ENCODE results near the gene RALGAPA2.

DNA sequence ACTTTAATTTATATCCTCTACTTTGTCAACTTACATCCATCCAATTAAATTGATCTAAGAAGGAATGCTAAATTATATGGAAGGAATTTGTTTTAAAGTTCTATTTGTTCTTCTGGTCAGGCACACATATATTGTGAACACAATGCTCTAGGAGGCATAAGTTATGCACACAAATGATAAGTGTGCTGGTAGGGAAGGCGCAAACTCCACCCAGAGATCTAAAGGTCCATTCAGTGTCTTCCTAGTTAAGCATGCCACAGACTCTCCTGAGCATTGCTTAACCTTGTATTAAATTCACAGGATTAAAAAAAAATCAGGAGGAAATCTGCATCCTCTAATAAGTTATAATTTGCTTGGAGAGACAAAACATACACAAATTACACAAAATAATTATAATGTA, 127.3 kb downstream of the RALGAPA2 start:
- TF ChIP-seq, protein P1, sequence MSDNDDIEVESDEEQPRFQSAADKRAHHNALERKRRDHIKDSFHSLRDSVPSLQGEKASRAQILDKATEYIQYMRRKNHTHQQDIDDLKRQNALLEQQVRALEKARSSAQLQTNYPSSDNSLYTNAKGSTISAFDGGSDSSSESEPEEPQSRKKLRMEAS (IDR thresholded peaks at IDR 0.05; ENCODE audit: low read depth) = no peak
- TF ChIP-seq, protein P2, sequence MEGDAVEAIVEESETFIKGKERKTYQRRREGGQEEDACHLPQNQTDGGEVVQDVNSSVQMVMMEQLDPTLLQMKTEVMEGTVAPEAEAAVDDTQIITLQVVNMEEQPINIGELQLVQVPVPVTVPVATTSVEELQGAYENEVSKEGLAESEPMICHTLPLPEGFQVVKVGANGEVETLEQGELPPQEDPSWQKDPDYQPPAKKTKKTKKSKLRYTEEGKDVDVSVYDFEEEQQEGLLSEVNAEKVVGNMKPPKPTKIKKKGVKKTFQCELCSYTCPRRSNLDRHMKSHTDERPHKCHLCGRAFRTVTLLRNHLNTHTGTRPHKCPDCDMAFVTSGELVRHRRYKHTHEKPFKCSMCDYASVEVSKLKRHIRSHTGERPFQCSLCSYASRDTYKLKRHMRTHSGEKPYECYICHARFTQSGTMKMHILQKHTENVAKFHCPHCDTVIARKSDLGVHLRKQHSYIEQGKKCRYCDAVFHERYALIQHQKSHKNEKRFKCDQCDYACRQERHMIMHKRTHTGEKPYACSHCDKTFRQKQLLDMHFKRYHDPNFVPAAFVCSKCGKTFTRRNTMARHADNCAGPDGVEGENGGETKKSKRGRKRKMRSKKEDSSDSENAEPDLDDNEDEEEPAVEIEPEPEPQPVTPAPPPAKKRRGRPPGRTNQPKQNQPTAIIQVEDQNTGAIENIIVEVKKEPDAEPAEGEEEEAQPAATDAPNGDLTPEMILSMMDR (IDR thresholded peaks at IDR 0.05) = no peak
- no peak for TF ChIP-seq RXRA (IDR thresholded peaks at IDR 0.05; ENCODE audit: borderline replicate concordance, low read depth)
- no peak for TF ChIP-seq EZH2phosphoT487 (IDR thresholded peaks at IDR 0.05; ENCODE audit: borderline replicate concordance, low read depth)
- TF ChIP-seq, protein P3, sequence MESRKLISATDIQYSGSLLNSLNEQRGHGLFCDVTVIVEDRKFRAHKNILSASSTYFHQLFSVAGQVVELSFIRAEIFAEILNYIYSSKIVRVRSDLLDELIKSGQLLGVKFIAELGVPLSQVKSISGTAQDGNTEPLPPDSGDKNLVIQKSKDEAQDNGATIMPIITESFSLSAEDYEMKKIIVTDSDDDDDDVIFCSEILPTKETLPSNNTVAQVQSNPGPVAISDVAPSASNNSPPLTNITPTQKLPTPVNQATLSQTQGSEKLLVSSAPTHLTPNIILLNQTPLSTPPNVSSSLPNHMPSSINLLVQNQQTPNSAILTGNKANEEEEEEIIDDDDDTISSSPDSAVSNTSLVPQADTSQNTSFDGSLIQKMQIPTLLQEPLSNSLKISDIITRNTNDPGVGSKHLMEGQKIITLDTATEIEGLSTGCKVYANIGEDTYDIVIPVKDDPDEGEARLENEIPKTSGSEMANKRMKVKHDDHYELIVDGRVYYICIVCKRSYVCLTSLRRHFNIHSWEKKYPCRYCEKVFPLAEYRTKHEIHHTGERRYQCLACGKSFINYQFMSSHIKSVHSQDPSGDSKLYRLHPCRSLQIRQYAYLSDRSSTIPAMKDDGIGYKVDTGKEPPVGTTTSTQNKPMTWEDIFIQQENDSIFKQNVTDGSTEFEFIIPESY (IDR thresholded peaks at IDR 0.05; ENCODE audit: borderline replicate concordance, low read depth) = no peak
